GM15510 (cell line): ENCODE data around the gene SCUBE1.

Experiments used
- POLR2A ChIP-seq: IDR thresholded peaks from 3 replicates; pipeline ENCODE4 v1.6.1; 2011; ENCODE audit warnings: borderline replicate concordance; ENCODE audit not compliant: insufficient read length; ENCODE audit errors: extremely low read depth

SCUBE1 gene

GRCh38 chr22:43200031-43200430 lies 143.1 kb downstream of the SCUBE1 start:
- no peak for TF ChIP-seq POLR2A

DNA sequence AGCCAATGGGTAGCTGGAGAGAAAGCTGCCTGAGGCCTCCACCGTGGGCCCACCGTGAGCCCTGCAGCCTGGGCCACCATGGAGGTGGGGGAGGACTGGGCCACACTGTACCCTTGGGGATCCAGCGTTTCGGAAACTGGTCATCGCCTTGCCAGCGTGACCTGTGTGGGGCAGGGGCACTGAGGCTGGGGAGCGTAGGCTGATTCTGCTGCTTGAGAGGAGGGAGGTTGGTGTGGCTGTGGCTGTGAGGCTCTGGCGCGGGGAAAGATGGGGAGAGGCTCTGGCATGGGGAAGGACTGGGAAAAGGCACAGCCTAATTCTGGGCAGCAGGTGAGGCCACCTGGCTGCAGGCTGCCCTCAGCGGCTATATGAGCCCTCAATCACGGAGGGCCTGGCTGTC lies 143.6 kb downstream of the SCUBE1 start:
- TF ChIP-seq POLR2A, result no peak

- no peak for TF ChIP-seq POLR2A
These were observed 144.2 kb downstream of the SCUBE1 start for GRCh38 chr22:43198936-43199335.

DNA sequence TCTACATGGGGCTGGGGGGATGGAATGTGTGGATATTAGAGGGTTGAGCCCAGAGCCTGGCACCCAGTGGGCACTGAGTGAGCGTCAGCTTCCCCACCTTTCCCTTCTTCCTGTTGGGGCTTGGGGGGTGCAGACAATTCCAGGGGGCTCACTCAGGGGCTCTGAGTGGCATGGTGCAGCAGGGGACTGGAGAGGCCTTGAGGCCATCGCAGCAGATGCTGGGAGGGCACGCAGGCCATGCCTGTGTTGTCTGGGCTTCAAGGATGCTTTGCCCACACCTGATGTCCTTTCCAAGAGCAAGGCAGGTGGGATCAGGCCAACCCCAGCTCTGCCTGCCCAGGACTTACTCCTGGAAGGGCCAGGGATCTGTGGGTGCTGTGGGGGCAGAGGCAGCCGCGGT lies 145.0 kb downstream of the SCUBE1 start:
- no peak for TF ChIP-seq POLR2A

GRCh38 chr22:43197271-43197941 lies 145.8 kb downstream of the SCUBE1 start:
- no peak for TF ChIP-seq POLR2A

GRCh38 chr22:43191831-43192230 lies 151.3 kb downstream of the SCUBE1 start:
- TF ChIP-seq POLR2A, result no peak

GRCh38 chr22:43188829-43189545 lies 154.2 kb downstream of the SCUBE1 start:
- no peak for TF ChIP-seq POLR2A

DNA sequence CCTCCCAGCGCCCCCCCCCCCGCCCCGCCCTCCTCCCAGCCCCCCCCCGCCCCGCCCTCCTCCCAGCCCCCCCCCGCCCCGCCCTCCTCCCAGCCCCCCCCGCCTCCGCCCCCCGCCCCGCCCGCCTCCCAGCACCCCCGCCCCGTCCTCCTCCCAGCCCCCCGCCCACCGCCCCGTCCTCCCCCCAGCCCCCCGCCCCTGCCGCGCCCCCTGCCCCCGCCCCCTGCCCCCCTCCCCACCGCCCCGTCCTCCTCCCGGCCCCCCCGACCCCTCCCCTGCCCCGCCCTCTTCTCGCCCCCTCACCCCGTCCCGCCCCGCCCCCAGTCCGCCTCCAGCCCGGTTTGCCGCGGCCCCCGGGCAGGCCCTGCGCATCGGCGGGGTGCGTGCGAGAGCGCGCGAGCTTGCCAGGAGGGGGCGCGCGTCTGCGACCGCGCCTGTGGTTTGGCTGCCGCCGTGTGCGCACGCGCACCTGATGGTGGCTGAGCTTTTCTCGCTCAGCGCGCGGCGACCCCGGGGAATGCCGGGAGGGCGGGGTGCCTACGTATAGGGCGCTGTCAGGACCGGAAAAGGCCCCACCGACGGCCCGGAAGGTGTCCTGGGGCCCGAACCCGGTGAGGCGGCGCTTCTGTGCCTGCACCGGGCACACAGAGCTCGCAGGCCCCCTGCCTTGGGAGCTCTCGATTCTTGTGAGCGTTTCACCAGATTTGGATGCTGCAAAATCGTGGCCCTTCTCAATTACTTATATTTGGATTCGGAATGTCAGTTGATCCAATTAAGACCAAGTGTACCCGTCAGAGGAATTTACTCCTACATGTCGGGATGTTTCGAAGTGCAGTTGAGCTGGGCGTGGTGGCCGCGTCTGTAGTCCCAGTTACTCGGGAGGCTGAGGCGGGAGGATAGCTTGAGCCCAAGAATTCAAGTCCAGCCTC lies 155.7 kb downstream of the SCUBE1 start:
- TF ChIP-seq POLR2A, result peak; percentile 98

DNA sequence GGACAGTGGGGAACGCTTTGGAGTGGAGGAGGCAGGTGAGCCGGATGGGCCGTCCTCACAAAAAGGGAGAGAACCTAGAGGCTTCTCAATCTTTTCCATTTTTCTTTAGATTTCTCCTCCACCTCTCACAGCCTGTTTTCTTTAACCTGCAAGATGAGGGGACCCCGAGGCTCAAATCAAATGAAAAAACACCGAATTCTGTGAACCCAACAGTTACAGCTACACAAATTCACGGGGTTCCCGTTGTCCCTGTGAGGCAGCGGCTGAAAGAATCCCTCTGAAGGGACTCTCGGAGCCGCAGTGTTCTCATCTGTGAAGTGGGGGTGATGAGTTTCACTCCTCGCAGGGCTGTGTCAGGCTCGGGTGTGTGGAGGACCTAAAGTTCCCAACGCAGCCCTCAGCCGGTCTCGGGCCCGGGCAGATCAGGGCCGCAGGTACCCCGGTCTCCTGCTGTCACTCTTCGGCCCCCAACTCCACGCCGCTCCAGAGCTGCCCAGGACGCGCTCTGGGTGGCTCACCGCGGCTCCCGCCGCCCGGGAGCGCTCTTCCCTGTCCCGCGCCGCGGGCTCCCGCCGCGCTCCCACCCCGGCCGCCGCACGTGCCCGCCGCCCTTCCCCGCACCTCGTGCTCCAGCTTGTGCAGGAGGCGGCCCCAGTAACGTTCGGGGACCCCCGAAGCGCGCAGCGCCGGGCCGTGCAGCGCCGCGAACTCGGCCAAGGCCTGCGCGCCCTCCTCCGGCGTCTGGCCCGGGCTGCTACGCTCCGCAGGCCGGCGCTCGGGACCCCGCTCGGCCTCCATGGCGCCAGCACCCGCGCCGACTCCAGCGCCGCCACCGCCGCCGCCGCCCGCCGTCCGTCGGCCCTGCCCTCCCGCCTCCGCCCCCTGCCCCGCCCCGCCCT lies 156.7 kb downstream of the SCUBE1 start, which contains the start of gene TTLL12:
TTLL12 (minus strand) TSS at position 863 of the 899 bp plus-strand sequence; CDS start at position 798, 65 bp downstream.
- peak; percentile 84 for TF ChIP-seq POLR2A

- TF ChIP-seq POLR2A, result no peak
These were observed 157.3 kb downstream of the SCUBE1 start for GRCh38 chr22:43185860-43186261.

DNA sequence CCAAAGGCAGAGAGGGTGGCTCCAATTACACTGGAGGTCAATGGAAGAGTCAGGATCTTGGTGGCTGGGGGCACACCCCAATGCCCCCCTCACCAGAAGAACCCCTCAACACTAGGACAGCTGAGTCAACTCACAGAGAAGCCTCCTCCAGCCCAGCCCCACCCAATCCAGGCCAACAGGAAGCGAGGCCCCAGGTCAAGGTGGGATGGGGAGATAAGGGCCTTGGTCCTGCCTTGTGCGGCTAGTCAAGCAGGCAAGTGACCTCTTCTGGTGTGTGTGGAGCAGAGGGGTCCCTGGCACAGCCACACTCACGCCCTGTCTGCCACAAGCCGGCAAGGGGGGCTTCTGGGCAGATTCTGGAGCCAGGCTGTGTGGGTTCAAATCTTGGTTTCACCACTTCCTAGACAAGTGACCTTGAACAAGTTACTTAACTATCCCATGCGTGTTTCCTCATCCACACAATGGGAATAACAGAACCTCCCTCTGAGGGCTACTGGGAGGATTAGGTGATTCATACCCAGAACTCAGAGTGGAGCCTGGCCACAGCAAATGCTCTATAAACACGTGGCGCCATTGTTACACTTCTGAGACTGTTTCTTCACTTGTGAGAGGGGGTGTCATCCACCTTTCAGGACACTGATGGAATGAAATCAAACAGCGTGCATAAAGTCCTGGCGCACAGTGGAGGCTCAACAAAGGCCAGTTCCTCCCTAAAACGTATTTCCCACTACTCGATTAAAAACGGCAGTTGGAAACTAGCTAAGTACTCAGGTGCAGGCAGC lies 159.5 kb downstream of the SCUBE1 start:
- TF ChIP-seq POLR2A, result no peak

DNA sequence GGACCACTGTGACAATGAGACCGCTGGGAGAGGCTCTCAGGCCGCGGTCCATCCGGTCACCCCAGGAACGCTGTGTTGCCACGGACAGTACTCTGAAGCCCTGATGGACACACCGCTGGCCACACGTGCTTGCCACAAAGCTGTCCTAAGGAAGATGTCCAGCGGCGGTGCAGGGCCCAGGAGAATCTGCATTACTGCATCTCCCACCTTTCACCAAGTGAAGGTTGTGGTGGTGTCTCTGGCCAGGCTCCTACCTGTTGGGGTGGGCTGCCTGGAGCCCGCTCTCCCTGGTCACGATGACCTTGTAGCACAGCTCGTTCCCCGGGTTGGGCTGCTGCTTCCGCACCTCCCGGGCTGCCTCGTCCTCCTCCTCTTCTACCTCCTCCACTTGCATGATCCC lies 160.4 kb downstream of the SCUBE1 start:
- TF ChIP-seq POLR2A, result no peak

GRCh38 chr22:43182118-43182517 lies 161.1 kb downstream of the SCUBE1 start:
- TF ChIP-seq POLR2A, result no peak
